Gastrocnemius medialis (tissue), 4 donors: Measurements from ENCODE around the gene ATM. TPM values are rescaled to one million over a fixed set of nuclear protein-coding genes. Genes with fewer than 3 reads are reported as not detected.
"Not testable (repeated sequence)": the region's sequence is repeated elsewhere in the genome, so short reads cannot be mapped to it uniquely, and the experiment has no call there.

Experiments used
- ATAC-seq, 2 donors: fragments of 150-250 bp; one replicate each; pipeline ENCODE4 v1.9.1; 2016
- DNase-seq, 2 donors: peaks; one replicate each; pipeline ENCODE4 v3.0.0-alpha.2; 2019
- H3K27ac ChIP-seq, 4 donors: fragments of 200-600 bp; sonication (generic); 1 replicate in 1 of 4; 2 replicates in 3 of 4; pipeline ENCODE4 v1.5.1; 2016 to 2018; ENCODE audit warnings: mild to moderate bottlenecking in 2 of 4, moderate library complexity in 1 of 4
- H3K27me3 ChIP-seq, 3 donors: fragments of 200-600 bp; sonication (generic) in 2 of 3; 1 replicate in 1 of 3; 2 replicates in 2 of 3; pipeline versions ENCODE4 v1.5.1 to v1.6.0; 2016 to 2019; ENCODE audit warnings: mild to moderate bottlenecking in 1 of 3, moderate library complexity in 1 of 3
- H3K36me3 ChIP-seq, 2 donors: fragments of 200-600 bp; sonication (generic) in 1 of 2; one replicate each; pipeline ENCODE4 v1.5.1; 2017 to 2018
- H3K4me1 ChIP-seq, 2 donors: fragments of 200-600 bp; sonication (generic) in 1 of 2; one replicate each; pipeline ENCODE4 v1.5.1; 2016 to 2017; ENCODE audit warnings: mild to moderate bottlenecking in 2 of 2
- H3K4me3 ChIP-seq, 4 donors: fragments of 200-600 bp; sonication (generic) in 3 of 4; 1 replicate in 1 of 4; 2 replicates in 3 of 4; pipeline ENCODE4 v1.5.1; 2016 to 2019; ENCODE audit warnings: mild to moderate bottlenecking in 2 of 4
- H3K9me3 ChIP-seq, 3 donors: fragments of 200-600 bp; sonication (generic) in 2 of 3; 1 replicate in 1 of 3; 2 replicates in 2 of 3; pipeline ENCODE4 v1.5.1; 2016 to 2019
- POLR2A ChIP-seq, 2 donors: fragments of 450-650 bp; IDR thresholded peaks; one replicate each; pipeline ENCODE4 v1.6.1; 2017; ENCODE audit warnings: antibody characterized with exemption in 2 of 2, mild to moderate bottlenecking in 2 of 2, moderate library complexity in 2 of 2
- in situ Hi-C, 4 donors: fragments of 200-750 bp; cut with MboI; loops; one replicate each; pipeline versions ENCODE4 v1.15.0 to v1.8.0; 2017; ENCODE audit warnings: low sequenced_read_pairs in 4 of 4
- intact Hi-C: fragments of 100-400 bp; cut with DNase I; formaldehyde crosslinking; loops from one replicate; pipeline ENCODE4 v1.15.1; 2023; ENCODE audit warnings: low total_unique reads
- total RNA-seq, 4 donors: library from RNA; depleted of rRNA; stranded (reverse); fragments of >200 nt; gene quantifications; one replicate each; pipeline versions ENCODE4 v1.1.0 to v1.2.3, GENCODE V29; 2016
- TF ChIP-seq, protein P1 (sequence below), 5 experiments: fragments of 450-650 bp in 3 of 5; fragments of 200-600 bp in 2 of 5; sonication (generic) in 2 of 5; IDR thresholded peaks in 4 of 5; conservative IDR thresholded peaks in 1 of 5; 1 replicate in 4 of 5; 2 replicates in 1 of 5; pipeline ENCODE4 v1.5.1; 2016 to 2019; ENCODE audit warnings: antibody characterized with exemption in 5 of 5, mild to moderate bottlenecking in 3 of 5, moderate library complexity in 3 of 5

ATM gene
- total RNA-seq, 4 donors from 2014 or later = 9.3 to 21.6 (median 15.9) TPM

DNA sequence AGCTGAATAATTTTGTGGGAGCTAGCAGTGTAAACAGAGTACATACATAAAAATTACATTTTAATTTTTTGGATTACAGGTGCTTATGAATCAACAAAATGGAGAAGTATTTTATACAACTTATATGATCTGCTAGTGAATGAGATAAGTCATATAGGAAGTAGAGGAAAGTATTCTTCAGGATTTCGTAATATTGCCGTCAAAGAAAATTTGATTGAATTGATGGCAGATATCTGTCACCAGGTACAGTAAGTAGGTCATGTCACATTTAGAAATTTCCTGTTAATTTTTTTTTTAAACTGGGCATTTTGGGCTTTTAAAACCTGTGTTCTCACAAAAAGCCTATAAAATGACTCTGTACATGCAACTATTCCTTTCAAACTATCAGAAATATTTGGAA is 24.0 kb downstream of the ATM start:
- no peaks in the 10 kb centered on the region for H3K4me1 ChIP-seq
- H3K27me3 ChIP-seq = no peaks in the 10 kb centered on the region
- intact Hi-C loops = no loop called here
- DNase-seq (no peak), ATAC-seq (no peak)
- H3K4me3 ChIP-seq = no peak overlapping the region
- peaks cover 0 to 32% of the 10 kb centered on the region in 2 donors for H3K36me3 ChIP-seq
- H3K27ac ChIP-seq = no peak overlapping the region
- H3K9me3 ChIP-seq = no peaks in the 10 kb centered on the region
- in situ Hi-C loops = no loop called here
- TF ChIP-seq, protein P1, sequence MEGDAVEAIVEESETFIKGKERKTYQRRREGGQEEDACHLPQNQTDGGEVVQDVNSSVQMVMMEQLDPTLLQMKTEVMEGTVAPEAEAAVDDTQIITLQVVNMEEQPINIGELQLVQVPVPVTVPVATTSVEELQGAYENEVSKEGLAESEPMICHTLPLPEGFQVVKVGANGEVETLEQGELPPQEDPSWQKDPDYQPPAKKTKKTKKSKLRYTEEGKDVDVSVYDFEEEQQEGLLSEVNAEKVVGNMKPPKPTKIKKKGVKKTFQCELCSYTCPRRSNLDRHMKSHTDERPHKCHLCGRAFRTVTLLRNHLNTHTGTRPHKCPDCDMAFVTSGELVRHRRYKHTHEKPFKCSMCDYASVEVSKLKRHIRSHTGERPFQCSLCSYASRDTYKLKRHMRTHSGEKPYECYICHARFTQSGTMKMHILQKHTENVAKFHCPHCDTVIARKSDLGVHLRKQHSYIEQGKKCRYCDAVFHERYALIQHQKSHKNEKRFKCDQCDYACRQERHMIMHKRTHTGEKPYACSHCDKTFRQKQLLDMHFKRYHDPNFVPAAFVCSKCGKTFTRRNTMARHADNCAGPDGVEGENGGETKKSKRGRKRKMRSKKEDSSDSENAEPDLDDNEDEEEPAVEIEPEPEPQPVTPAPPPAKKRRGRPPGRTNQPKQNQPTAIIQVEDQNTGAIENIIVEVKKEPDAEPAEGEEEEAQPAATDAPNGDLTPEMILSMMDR (IDR thresholded peaks at IDR 0.05 in 4 of 5, conservative IDR thresholded peaks at IDR 0.05 in 1 of 5) = no peak
- no peak for TF ChIP-seq POLR2A (IDR thresholded peaks at IDR 0.05)

DNA sequence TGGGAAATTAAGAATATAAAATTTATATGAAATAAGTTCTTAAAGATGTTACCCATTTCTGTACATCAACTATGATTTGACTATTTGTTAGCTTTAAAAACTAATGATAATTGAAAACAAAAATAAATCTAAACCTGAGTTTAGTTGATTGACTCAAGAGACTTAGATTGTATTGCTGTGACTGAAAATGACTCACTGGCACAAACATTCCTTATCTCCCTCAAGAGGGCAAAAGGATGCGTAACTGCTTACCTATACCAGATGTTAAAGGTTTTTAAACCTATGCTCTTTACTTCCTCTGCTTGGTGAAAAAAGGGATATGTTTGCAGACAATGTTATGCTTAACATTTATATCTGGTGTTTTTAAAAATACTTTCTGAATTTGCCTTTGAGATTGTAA is 30.3 kb downstream of the ATM start:
- no peak overlapping the region for H3K27ac ChIP-seq
- ATAC-seq (no peak), DNase-seq (no peak)
- TF ChIP-seq, protein P1 (IDR thresholded peaks at IDR 0.05 in 4 of 5, conservative IDR thresholded peaks at IDR 0.05 in 1 of 5) = no peak
- no peak for TF ChIP-seq POLR2A (IDR thresholded peaks at IDR 0.05)
- H3K9me3 ChIP-seq = no peaks in the 10 kb centered on the region
- no peaks in the 10 kb centered on the region for H3K27me3 ChIP-seq
- H3K36me3 ChIP-seq = peaks cover 0 to 86% of the 10 kb centered on the region in 2 donors
- intact Hi-C loops = no loop called here
- in situ Hi-C loops = no loop called here
- no peaks in the 10 kb centered on the region for H3K4me1 ChIP-seq
- no peak overlapping the region for H3K4me3 ChIP-seq

DNA sequence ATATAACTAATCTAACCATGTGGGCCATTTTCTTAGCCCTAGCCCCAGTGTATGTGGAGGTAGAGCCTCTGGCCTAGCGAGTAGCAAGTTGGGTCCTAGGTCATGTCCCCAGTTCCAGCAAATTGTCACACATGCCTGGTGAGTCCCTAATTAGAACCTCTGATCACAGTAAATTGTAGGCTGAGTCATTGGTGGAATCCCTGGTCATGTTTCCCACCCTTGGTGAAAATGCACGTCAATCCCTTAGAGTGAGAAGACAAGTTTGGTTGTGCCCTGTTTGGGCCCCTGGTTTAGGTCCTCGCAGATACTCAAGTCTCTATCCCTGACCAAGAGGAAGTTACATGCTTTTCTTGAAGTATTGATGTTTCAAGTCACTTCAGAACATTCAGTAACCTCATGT is 46.7 kb downstream of the ATM start:
- in situ Hi-C loops (no loop called here), intact Hi-C loops (no loop called here)
- Histone ChIP-seq H3K27ac (no peak overlapping the region), H3K4me1 (no peaks in the 10 kb centered on the region), H3K4me3 (no peak overlapping the region), H3K36me3 (peaks cover 0 to 45% of the 10 kb centered on the region in 2 donors), H3K9me3 (peaks cover 0 to under 1% (median 0%) of the 10 kb centered on the region in 3 donors), H3K27me3 (no peaks in the 10 kb centered on the region)
- DNase-seq (no peak), ATAC-seq (no peak)
- TF ChIP-seq, protein P1 (IDR thresholded peaks at IDR 0.05 in 4 of 5, conservative IDR thresholded peaks at IDR 0.05 in 1 of 5) = no peak
- no peak for TF ChIP-seq POLR2A (IDR thresholded peaks at IDR 0.05)

DNA sequence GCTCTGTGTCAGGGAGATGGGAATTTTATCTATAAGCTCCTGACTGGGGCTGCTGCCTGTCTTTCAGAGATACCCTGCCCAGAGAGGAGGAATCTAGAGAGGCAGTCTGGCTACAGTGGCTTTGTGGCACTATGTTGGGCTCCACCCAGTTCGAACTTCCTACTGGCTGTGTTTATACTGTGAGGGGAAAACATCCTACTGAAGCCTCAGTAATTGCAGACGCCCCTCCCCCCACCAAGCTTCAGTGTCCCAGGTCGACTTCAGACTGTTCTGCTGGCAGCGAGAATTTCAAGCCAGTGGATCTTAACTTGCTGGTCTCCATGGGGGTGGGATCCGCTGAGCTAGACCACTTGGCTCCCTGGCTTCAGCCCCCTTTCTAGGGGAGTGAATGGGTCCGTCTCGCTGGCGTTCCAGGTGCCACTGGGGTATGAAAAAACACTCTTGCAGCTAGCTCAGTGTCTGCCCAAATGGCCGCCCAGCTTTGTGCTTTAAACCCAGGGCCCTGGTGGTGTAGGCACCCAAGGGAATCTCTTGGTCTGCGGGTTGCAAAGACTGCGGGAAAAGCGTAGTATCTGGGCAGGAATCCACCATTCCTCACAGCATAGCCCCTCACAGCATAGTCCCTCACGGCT is 54.2 kb downstream of the ATM start:
- intact Hi-C loops, H3K9me3 ChIP-seq, in situ Hi-C loops, H3K27ac ChIP-seq, ATAC-seq, H3K4me1 ChIP-seq, H3K4me3 ChIP-seq, DNase-seq, H3K27me3 ChIP-seq: not testable (repeated sequence)
- H3K36me3 ChIP-seq = peaks cover 0 to 50% of the 10 kb centered on the region in 2 donors

DNA sequence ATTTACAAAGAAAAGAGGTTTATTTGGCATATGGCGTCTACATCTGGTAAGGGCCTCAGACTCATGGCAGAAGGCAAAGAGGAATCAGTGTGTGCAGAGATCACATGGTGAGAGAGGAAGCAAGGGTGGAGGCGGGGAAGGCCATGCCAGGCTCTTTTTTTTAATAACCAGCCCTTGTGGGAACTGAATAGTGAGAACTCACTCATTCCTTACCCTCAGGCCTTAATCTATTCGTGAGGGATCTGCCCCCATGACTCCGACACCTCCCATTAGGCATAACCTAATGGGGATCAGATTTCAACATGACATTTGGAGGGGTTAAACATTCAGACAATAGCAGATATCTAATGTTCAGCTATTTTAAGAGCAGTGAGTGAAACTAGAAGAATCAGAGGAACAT is 55.7 kb downstream of the ATM start:
- no peak for DNase-seq

More for the DNA sequence above, 55.7 kb downstream of the ATM start:
- TF ChIP-seq, protein P1 (IDR thresholded peaks at IDR 0.05 in 4 of 5, conservative IDR thresholded peaks at IDR 0.05 in 1 of 5) = no peak
- no peak for TF ChIP-seq POLR2A (IDR thresholded peaks at IDR 0.05)
- no peaks in the 10 kb centered on the region for H3K4me1 ChIP-seq
- intact Hi-C loops = no loop called here
- in situ Hi-C loops = no loop called here
- no peaks in the 10 kb centered on the region for H3K27me3 ChIP-seq
- H3K36me3 ChIP-seq = peaks cover 0 to 49% of the 10 kb centered on the region in 2 donors
- no peak overlapping the region for H3K27ac ChIP-seq
- H3K4me3 ChIP-seq = no peak overlapping the region
- ATAC-seq = no peak
- H3K9me3 ChIP-seq = peaks cover 0 to 5% (median 0%) of the 10 kb centered on the region in 3 donors
